Erythroblast (primary cell): ENCODE measurements around the gene DIS3L.

Source experiments
- GATA1 ChIP-seq: IDR thresholded peaks from 2 replicates; pipeline ENCODE4 v1.6.1; 2011; ENCODE audit warnings: low read depth, mild to moderate bottlenecking, control low read depth, low read length, moderate library complexity
- POLR2A ChIP-seq: IDR thresholded peaks from 2 replicates; pipeline ENCODE4 v1.6.1; 2011; ENCODE audit warnings: mild to moderate bottlenecking, low read length

DNA sequence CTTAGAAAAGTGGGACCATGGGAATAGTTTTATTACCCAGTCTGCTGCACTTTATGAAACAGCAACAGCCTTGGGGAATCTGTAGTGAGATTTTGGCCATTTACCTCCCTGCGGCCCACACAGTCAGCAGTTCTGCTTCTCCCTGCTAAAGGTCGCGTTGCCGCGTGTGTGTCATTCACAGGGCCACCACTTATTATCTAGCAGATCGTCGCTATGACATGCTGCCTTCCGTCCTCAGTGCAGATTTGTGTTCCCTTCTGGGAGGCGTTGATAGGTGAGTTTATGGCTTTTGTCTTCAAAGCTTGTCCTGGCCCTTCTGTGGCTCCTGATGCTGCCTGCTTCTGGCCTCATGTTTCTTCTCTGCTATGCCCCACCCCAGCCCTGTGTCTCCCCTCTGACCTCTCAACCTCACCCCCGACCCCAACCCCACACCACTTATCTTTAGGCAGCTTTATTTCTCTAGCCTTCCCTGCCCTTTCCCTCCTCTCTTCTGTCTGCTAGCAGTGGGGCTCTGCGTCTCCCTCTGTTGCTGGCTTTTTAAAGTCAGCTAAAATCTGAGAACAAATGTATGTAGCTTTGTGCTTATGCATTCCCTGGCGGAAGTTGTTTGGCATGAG is 30.1 kb downstream of the DIS3L start:
- TF ChIP-seq POLR2A (no peak), GATA1 (no peak)
